GM21526 (cell line): Measurements from ENCODE around the gene PRAMEF17.
"Not testable (repeated sequence)": the region's sequence is repeated elsewhere in the genome, so short reads cannot be mapped to it uniquely, and the experiment has no call there.

ENCODE experiments used
- ATAC-seq: cut with Tn5 transposase; IDR thresholded peaks from one replicate; pipeline ENCODE4 v1.9.1; 2021; ENCODE audit warnings: moderate library complexity; ENCODE audit not compliant: unreplicated experiment, low FRiP score

The PRAMEF17 gene, protein sequence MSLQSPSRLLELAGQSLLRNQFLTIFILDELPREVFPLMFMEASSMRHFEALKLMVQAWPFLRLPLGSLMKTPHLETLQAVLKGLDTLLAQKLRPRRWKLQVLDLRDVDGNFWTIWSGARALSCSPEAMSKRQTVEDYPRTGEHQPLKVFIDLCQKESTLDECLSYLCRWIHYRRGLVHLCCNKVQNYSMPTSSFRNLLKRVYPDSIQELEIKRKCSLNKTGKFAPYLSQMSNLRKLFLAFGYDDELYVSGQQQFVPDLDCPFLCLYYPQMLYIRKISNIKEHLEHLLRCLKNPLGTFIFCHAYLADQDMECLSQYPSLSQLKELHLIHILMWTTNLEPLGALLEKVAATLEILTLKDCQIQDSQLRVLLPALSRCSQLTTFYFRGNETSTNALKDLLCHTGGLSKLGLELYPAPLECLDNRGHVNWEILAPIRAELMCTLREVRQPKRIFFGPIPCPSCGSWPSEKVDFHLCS

DNA sequence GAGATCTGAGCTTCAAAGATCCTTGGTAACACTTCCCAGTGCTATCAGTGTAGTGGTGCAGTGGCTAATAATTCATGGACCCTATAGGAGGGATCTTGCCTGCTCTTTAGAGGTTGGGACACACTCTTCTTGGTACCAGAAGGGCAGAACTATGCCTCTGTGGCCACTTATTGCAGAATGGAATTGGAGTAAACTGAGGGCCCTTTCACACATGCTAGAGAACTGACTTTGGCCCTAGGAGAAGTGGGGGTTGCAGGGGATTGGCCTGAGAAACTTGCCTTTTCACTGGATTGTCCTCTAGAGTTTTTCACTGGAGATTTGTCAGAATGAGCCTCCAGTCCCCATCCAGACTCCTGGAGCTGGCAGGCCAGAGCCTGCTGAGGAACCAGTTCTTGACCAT, at the start of gene PRAMEF17:
TSS of gene PRAMEF17 (plus strand) at position 301 of the 400 bp plus-strand sequence. CDS start at position 327, 26 bp downstream.
- ATAC-seq: not testable (repeated sequence)

DNA sequence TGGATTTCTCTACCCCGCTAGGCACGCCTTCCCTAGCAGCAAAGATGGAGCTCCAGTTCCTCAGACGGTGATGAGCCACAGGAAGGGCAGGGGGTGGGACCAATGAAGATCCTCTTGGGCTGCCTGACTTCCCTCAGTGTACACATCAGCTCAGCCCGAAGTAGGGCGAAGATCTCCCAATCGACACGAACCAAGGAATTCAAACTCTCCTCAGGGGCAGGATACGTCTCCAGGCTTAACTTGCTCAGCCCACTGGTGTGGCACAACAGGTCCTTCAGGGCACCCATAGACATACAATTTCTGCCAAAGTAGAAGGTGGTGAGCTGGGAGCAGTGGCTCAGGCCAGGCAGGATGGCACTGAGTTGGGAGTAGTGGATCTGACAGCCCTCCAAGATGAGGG, 46.9 kb upstream of the PRAMEF17 start:
- ATAC-seq: not testable (repeated sequence)

DNA sequence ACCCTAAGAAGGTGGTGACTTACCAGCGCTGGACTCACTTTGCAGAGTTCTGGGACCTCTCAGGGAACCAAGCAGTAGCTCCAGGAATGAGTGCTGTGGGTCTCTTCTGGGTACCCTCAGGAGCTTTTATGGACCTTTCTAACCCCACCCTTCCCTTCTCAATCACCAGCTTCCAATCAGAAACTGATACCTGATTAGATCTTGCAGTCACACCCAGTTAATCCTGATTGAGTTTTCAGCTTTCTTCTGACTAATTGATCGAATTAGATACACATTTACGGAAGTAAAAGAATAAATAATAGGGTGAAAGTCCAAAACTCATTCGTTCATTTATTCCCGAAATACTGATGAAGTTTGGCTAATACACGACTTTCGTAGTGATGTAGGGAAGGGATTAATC, 42.4 kb upstream of the PRAMEF17 start, which contains the start of gene PRAMEF14:
TSS of gene PRAMEF14 (minus strand) at position 101 of the 400 bp plus-strand sequence. CDS start 1,820 bp downstream, outside the sequence.
- not testable (repeated sequence) for ATAC-seq

DNA sequence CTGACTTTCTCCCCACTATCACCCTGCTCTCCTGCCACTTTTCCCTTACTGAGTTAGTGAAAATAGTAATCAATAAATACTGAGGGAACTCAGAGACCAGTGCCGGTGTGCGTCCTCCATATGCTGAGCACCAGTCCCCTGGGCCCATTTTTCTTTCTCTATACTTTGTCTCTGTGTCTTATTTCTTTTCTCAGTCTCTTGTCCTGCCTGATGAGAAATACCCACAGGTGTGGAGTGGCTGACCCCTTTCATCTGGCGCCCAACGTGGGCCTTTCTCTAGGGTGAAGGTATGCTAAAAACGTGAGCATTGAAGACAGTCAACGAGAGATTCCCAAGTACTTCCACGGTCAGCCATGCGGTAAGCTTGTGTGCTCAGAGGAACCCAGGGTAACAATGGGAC, 36.0 kb upstream of the PRAMEF17 start:
- not testable (repeated sequence) for ATAC-seq

DNA sequence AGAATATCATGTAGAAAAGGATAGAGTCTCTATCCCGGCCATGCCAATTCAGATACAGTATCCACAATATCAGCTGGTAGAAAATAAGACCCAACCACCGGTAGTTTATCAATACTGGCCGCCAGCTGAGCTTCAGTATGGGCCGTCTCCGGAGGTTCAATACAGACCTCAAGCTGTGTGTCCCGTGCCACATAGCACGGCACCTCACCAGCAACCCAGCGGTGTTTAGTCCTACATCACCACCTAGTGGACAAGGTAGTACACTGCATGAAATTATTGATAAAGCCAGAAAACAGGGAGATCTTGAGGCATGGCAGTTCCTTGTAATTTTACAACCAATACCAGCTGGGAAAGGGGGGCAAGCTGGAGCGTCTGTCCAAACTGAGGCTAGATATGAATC, 35.0 kb upstream of the PRAMEF17 start:
- not testable (repeated sequence) for ATAC-seq

DNA sequence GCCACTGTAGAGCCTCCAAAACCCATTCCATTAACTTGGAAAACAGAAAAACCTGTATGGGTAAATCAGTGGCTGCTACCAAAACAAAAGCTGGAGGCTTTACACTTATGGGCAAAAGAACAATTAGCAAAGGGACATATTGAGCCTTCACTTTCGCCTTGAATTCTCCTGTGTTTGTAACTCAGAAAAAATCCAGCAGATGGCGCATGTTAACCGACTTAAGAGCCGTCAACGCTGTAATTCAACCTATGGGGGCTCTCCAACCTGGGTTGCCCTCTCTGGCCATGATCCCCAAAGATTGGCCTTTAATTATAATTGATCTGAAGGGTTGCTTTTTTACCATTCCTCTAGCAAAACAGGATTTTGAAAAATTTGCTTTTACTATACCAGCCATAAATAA, 32.7 kb upstream of the PRAMEF17 start:
- not testable (repeated sequence) for ATAC-seq

DNA sequence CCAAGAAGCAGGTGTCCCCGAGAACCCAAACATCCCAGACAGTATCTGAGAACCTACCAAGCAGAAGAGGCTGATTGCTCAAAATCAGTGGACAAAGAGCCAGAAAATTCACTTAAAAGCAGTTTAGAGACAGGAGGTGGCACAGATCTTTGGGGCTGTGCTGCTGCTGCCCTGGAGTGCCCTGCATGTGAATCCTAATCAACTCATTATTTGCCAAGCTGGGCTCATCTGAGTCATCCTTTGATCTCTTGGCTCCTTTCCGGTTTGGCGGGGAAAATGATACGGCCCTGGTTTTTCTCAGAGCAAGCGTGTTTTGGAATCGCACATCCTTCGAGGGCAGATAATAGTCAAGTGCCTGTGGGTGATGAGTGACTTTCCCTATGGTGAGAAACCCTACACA, 27.1 kb upstream of the PRAMEF17 start:
- not testable (repeated sequence) for ATAC-seq

DNA sequence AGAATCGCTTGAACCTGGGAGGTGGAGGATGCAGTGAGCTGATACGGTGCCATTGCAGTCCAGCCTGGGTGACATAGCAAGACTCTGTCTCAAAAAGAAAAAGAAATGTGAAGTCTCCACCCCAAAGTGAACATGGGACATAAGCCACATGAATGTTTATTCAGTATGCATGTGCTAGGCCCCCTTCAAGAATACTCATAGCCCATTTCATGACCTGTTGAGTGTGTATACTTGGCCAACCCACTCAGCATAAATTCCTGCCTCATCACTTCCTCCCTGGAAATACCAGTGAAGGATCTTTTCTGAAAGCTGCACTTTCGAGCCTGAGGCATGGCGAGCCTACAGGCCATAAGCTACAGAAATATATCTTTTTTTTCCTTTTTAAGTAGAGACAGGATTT, 24.5 kb upstream of the PRAMEF17 start:
- not testable (repeated sequence) for ATAC-seq

DNA sequence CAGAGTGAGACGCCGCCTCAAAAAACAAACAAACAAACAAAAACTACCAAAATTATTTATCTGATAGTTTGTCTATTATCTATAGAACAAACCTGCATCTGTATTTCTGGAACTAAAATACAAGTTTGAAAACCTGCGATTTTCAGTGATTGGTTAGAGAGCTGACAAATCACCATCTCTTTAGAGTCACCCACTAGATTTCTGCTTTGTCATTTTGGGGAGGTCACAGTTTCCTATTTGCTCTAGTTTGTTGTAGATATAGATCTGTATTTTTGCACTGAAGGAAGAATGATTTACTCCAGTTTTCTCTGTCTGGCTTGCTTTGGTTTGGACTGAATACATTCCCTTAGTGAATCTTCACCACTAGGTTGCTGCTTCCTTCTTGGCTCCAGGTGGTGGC, 22.9 kb upstream of the PRAMEF17 start:
- ATAC-seq: not testable (repeated sequence)

DNA sequence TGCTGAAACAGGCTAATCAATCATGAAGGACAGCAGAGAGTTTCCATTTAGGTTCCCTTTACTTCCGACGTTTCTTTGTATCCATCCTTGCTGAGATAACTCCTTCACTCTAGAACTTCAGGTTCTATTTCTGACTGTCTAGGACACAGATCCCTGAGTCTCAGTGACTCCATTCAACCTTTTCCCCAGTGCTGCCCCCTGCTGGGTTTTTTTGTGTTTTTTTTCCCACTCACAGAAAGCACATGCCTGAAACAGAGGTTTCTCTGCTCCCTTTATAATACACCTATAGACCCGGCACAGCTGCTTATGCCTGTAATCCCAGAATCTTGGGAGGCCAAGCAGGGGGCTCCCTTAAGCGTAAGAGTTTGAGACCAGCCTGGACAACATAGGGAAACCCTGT, 20.9 kb upstream of the PRAMEF17 start:
- not testable (repeated sequence) for ATAC-seq

DNA sequence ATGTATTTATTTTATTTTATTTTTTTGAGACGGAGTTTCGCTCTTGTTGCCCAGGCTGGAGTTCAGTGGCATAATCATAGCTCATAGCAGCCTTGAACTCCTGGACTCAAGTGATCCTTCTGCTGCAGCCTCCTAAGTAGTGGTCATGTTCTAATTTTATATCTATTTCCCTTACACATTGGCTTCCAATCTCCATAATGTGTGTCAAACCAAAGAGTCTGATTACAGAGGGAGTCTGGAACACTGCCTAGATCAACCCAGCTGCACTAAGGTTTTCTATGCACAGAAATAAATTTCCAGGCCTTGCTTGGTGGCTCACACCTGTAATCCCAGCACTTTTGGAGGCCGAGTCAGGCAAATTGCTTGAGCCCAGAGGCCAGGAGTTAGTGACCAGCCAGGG, 10.4 kb upstream of the PRAMEF17 start:
- not testable (repeated sequence) for ATAC-seq

DNA sequence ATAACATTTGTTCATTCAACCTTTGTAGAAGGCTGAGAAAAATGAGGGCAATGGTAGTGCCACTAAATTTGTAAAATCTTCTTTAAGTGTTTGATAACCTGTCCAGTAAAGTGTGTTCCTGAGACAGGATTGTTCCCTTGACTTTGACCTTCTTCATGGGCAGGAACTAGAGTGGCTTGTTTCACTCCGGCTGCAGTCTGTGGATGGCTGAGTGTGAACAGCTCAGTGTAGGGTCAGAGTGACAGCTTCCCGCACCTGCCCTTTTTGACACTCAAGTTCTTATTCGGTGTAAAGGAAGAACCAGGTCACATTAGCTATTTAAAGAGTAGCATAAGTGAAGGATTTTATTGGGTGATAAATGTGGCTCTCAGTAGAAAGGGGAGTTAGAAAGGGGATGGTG, 9.1 kb upstream of the PRAMEF17 start:
- not testable (repeated sequence) for ATAC-seq

DNA sequence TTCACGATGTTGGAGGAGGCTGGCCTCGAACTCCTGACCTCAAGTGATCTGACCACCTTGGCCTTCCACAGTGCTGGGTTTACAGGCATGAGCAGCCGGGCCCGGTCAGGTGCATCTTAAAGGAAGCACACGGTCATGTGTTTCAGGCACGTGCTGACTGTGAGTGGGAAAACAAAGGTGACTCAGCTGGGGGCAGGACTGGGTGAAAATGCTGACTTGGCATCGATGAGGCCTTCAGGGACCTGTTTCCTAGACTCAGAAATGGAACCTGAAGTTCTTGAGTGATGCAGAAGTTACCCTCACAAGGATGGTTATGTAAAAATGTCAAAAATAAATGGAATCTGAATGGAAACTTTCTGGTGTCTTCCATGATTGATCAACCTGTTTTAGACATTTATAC, 3.6 kb downstream of the PRAMEF17 start:
- not testable (repeated sequence) for ATAC-seq

DNA sequence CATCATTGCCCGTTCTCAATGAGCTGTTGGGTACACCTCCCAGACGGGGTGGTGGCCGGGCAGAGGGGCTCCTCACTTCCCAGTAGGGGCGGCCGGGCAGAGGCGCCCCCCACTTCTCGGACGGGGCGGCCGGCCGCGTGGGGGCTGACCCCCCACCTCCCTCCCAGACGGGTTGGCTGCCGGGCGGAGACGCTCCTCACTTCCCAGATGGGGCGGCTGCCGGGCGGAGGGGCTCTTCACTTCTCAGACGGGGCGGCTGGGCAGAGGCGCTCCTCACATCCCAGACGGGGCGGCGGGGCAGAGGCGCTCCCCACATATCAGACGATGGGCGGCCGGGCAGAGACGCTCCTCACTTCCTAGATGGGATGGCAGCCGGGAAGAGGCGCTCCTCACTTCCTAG, 5.3 kb downstream of the PRAMEF17 start:
- ATAC-seq: not testable (repeated sequence)

DNA sequence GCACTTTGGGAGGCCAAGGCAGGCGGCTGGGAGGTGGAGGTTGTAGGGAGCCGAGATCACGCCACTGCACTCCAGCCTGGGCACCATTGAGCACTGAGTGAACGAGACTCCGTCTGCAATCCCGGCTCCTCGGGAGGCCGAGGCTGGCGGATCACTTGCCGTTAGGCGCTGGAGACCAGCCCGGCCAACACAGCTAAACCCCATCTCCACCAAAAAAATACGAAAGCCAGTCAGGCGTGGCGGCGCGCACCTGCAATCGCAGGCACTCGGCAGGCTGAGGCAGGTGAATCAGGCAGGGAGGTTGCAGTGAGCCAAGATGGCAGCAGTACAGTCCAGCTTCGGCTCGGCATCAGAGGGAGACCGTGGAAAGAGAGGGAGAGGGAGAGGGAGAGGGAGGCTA, 5.9 kb downstream of the PRAMEF17 start:
- not testable (repeated sequence) for ATAC-seq

DNA sequence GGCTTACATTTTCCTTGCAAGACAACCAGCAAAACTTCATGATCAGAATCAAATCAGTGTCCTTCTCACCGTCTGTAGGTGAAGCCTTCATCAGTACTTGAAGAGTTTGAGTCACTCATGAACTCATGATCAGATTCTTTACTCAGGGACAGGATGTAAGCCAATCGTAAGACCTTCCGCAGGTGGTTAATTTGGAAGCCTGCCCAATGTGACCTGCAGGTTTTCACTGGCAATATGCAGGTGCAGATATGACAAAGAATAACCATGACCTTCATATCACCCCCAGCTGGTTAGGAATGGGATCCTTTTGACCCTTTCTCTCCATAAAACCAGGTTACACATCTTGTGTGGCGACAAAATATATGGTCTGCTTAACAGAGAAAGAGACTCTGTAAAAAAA, 18.4 kb downstream of the PRAMEF17 start:
- no peak for ATAC-seq

DNA sequence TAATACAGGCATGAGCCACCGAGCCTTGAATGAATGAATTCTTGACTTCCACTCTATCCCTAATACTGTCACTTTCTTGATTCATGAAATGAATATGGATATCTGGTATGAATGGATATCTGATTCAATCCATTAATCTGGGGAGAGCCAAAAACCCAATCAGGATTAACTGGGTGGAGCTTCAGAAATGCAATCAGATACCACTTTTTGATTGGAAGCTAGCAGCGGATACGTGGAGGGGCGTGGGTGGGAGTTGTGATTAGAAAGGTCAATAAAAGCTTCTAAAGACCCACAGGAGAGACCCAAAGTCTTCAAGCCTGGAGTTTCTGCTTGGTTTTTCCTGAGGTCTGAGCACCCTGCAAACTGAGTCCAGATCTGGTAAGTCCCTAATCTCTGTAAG, 20.7 kb downstream of the PRAMEF17 start, which contains the start of gene PRAMEF20:
TSS of gene PRAMEF20 (plus strand) at position 301 of the 400 bp plus-strand sequence. CDS start 5,905 bp downstream, outside the sequence.
- ATAC-seq: not testable (repeated sequence)

DNA sequence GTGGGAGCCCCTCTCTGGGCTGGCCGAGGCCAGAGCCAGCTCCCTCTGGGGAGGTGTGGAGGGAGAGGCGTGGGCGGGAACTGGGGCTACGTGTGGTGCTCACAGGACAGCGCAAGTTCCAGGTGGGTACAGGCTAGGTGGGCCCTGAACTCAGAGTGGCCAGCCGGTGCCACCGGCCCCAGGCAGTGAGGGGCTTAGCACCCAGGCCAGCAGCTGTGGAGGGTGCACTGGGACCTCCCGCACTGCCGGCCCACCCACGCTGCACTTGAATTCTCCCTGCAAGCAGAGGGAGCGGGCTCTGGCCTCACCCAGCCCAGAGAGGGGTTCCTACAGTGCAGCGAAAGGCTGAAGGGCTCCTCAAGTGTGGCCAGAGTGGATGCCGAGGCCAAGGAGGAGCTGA, 41.1 kb downstream of the PRAMEF17 start:
- ATAC-seq: no peak

DNA sequence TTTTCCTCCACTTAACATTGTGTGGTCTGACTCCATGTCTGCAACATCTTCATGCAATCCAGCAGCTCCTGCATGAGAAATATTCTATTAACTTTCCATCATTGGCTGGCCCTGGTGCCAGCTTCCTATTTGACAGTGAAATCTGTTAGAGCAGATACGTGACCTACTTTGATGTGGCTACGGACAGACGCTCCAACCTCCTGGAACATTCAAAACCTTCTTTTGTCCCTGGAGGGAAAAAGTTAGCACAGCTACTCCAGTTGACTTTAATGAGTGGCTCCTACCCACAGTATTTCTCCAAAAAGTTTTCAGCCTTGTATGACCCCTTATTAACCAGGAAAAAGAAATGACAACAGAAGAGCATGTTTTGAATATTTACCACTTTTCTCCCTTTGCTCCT, 42.8 kb downstream of the PRAMEF17 start:
- no peak for ATAC-seq

DNA sequence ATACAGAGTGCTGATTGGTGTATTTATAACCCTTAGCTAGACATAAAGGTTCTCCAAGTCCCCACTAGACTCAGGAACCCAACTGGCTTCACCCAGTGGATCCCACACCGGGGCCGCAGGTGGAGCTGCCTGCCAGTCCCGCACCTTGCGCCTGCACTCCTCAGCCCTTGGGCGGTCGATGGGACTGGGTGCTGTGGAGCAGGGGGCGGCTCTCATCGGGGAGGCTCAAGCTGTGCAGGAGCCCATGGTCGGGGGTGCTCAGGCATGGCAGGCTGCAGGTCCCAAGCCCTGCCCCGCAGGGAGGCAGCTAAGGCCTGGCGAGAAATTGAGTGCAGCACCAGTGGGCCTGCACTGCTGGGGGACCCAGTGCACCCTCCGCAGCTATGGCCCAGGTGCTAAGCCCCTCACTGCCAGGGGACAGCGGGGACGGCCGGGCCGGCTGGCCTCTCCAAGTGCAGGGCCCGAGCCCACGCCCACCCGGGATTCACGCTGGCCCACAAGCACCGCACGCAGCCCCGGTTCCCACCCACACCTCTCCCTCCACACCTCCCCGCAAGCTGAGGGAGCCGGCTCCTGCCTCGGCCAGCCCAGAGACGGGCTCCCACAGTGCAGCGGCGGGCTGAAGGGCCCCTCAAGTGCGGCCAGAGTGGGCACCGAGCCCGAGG, 44.4 kb downstream of the PRAMEF17 start:
- ATAC-seq: not testable (repeated sequence)

DNA sequence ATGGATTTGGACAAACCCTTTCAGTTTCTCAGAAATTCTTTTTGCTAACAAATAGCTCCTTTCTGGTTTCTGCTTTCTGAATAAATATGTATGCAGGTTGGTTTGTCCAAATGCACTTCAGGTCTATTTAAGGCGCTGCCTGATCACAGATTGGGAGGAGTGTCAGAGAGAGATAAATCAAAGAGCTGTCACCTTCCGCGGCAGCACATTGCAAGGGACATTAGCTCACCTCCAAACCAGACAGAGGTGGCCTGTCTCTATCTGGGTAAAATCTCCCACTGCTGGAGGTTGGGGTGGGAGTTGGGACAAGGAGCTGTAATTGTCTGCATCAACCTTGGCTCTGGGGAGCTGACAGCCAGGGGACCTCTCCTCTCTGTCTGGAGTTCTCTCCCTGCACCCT, 46.0 kb downstream of the PRAMEF17 start:
- ATAC-seq: no peak
